Activated T-cell treated with anti-CD3 and anti-CD28 coated beads, Interleukin-2, amount 50 U/mL, for 4 hours (primary cell): ENCODE results near the gene KCNG2. TPM values are rescaled to one million over a fixed set of nuclear protein-coding genes. Genes with fewer than 3 reads are reported as not detected.
"Not testable (repeated sequence)": the region's sequence is repeated elsewhere in the genome, so short reads cannot be mapped to it uniquely, and the experiment has no call there.

Source experiments
- ATAC-seq, 2 donors: fragments of 200-7000 bp; cut with Tn5 transposase; one replicate each; pipeline ENCODE4 v1.10.0; 2021
- DNase-seq: peaks from one replicate; pipeline ENCODE4 v3.0.0-alpha.2; 2020
- H3K27me3 Mint-ChIP-seq: one replicate; pipeline ENCODE4 v1.8.0; 2021; ENCODE audit warnings: low read depth, mixed read lengths
- H3K36me3 Mint-ChIP-seq: one replicate; pipeline ENCODE4 v1.8.0; 2022; ENCODE audit warnings: mixed read lengths; ENCODE audit not compliant: insufficient read depth
- H3K4me1 Mint-ChIP-seq: one replicate; pipeline ENCODE4 v1.8.0; 2021; ENCODE audit warnings: low read depth, mixed read lengths
- H3K4me3 Mint-ChIP-seq: one replicate; pipeline ENCODE4 v1.8.0; 2021; ENCODE audit warnings: mild to moderate bottlenecking, moderate library complexity, mixed read lengths
- H3K9me3 Mint-ChIP-seq: one replicate; pipeline ENCODE4 v1.8.0; 2021; ENCODE audit warnings: mixed read lengths
- total RNA-seq, 3 donors: library from RNA; stranded (reverse); gene quantifications; one replicate each; pipeline ENCODE4 v1.2.1, GENCODE V29; 2021

Gene KCNG2
- total RNA-seq, 3 donors from 2014 or later, result not detected

- DNase-seq (no peak), ATAC-seq (no peak)
- no peaks in the 10 kb centered on the region for H3K4me1 Mint-ChIP-seq
- no peak overlapping the region for H3K4me3 Mint-ChIP-seq
- H3K36me3 Mint-ChIP-seq, result no peaks in the 10 kb centered on the region
- no peaks in the 10 kb centered on the region for H3K27me3 Mint-ChIP-seq
- H3K9me3 Mint-ChIP-seq, result peaks cover 5% of the 10 kb centered on the region
Observed at GRCh38 chr18:79863161-79864005, 65.6 kb downstream of the KCNG2 start.

GRCh38 chr18:79864006-79864725, 66.4 kb downstream of the KCNG2 start:
- peaks cover 5% of the 10 kb centered on the region for H3K9me3 Mint-ChIP-seq
- no peak for DNase-seq

GRCh38 chr18:79864955-79865354, 67.2 kb downstream of the KCNG2 start:
- DNase-seq, H3K4me1 Mint-ChIP-seq, H3K36me3 Mint-ChIP-seq, ATAC-seq, H3K9me3 Mint-ChIP-seq, H3K4me3 Mint-ChIP-seq, H3K27me3 Mint-ChIP-seq: not testable (repeated sequence)

More at GRCh38 chr18:79864006-79864725, 66.4 kb downstream of the KCNG2 start:
- no peaks in the 10 kb centered on the region for H3K4me1 Mint-ChIP-seq
- H3K36me3 Mint-ChIP-seq, result no peaks in the 10 kb centered on the region
- ATAC-seq, result no peak
- no peaks in the 10 kb centered on the region for H3K27me3 Mint-ChIP-seq
- H3K4me3 Mint-ChIP-seq, result no peak overlapping the region

GRCh38 chr18:79865951-79866350, 68.2 kb downstream of the KCNG2 start:
- H3K4me1 Mint-ChIP-seq, H3K36me3 Mint-ChIP-seq, H3K9me3 Mint-ChIP-seq, H3K4me3 Mint-ChIP-seq, H3K27me3 Mint-ChIP-seq, ATAC-seq, DNase-seq: not testable (repeated sequence)

- Mint-ChIP-seq H3K4me1 (no peaks in the 10 kb centered on the region), H3K9me3 (no peaks in the 10 kb centered on the region), H3K27me3 (no peaks in the 10 kb centered on the region), H3K36me3 (no peaks in the 10 kb centered on the region), H3K4me3 (no peak overlapping the region)
- DNase-seq, result no peak
- ATAC-seq, result peak in 1 of 2 donors; percentile 28
Observed at GRCh38 chr18:79866889-79867574, 69.3 kb downstream of the KCNG2 start.

GRCh38 chr18:79867666-79868065, 69.9 kb downstream of the KCNG2 start:
- no peaks in the 10 kb centered on the region for H3K4me1 Mint-ChIP-seq
- DNase-seq (no peak), ATAC-seq (no peak)
- no peaks in the 10 kb centered on the region for H3K36me3 Mint-ChIP-seq
- H3K9me3 Mint-ChIP-seq, result no peaks in the 10 kb centered on the region
- H3K27me3 Mint-ChIP-seq, result no peaks in the 10 kb centered on the region
- no peak overlapping the region for H3K4me3 Mint-ChIP-seq

- DNase-seq, result no peak
Observed at GRCh38 chr18:79868168-79868784, 70.5 kb downstream of the KCNG2 start.

GRCh38 chr18:79868811-79869541, 71.2 kb downstream of the KCNG2 start:
- Mint-ChIP-seq H3K4me3 (no peak overlapping the region), H3K36me3 (no peaks in the 10 kb centered on the region), H3K27me3 (no peaks in the 10 kb centered on the region), H3K9me3 (no peaks in the 10 kb centered on the region), H3K4me1 (no peaks in the 10 kb centered on the region)
- ATAC-seq (no peak), DNase-seq (no peak)

More at GRCh38 chr18:79868168-79868784, 70.5 kb downstream of the KCNG2 start:
- no peak for ATAC-seq
- Mint-ChIP-seq H3K9me3 (no peaks in the 10 kb centered on the region), H3K4me3 (no peak overlapping the region), H3K4me1 (no peaks in the 10 kb centered on the region), H3K27me3 (no peaks in the 10 kb centered on the region), H3K36me3 (no peaks in the 10 kb centered on the region)

- Mint-ChIP-seq H3K27me3 (no peaks in the 10 kb centered on the region), H3K4me1 (no peaks in the 10 kb centered on the region)
- no peak for DNase-seq
Observed at GRCh38 chr18:79869591-79870300, 72.0 kb downstream of the KCNG2 start.

GRCh38 chr18:79870301-79871025, 72.7 kb downstream of the KCNG2 start:
- ATAC-seq (no peak), DNase-seq (no peak)
- no peaks in the 10 kb centered on the region for H3K4me1 Mint-ChIP-seq
- no peaks in the 10 kb centered on the region for H3K36me3 Mint-ChIP-seq
- no peak overlapping the region for H3K4me3 Mint-ChIP-seq
- no peaks in the 10 kb centered on the region for H3K9me3 Mint-ChIP-seq
- H3K27me3 Mint-ChIP-seq, result no peaks in the 10 kb centered on the region

More at GRCh38 chr18:79869591-79870300, 72.0 kb downstream of the KCNG2 start:
- no peak for ATAC-seq
- H3K36me3 Mint-ChIP-seq, result no peaks in the 10 kb centered on the region
- no peak overlapping the region for H3K4me3 Mint-ChIP-seq
- H3K9me3 Mint-ChIP-seq, result no peaks in the 10 kb centered on the region

GRCh38 chr18:79871026-79871390, 73.3 kb downstream of the KCNG2 start:
- ATAC-seq (no peak), DNase-seq (no peak)
- Mint-ChIP-seq H3K9me3 (no peaks in the 10 kb centered on the region), H3K4me1 (no peaks in the 10 kb centered on the region), H3K27me3 (no peaks in the 10 kb centered on the region), H3K4me3 (no peak overlapping the region), H3K36me3 (no peaks in the 10 kb centered on the region)

- DNase-seq, result no peak
- Mint-ChIP-seq H3K4me1 (no peaks in the 10 kb centered on the region), H3K36me3 (no peaks in the 10 kb centered on the region), H3K9me3 (no peaks in the 10 kb centered on the region), H3K27me3 (no peaks in the 10 kb centered on the region), H3K4me3 (no peak overlapping the region)
- no peak for ATAC-seq
Observed at GRCh38 chr18:79871481-79872091, 73.8 kb downstream of the KCNG2 start.
